BE2C (cell line): Measurements from ENCODE around the gene ZNF416.

Experiments
- DNase-seq: peaks from one replicate; pipeline ENCODE4 v3.0.0-alpha.2; 2020
- H3K27me3 ChIP-seq: fragments of 250-450 bp; sonication (Bioruptor Pico); 2 replicates; pipeline ENCODE4 v1.5.1; 2020; ENCODE audit warnings: mild to moderate bottlenecking
- H3K36me3 ChIP-seq: fragments of 250-450 bp; sonication (Bioruptor Pico); 2 replicates; pipeline ENCODE4 v1.5.1; 2020; ENCODE audit warnings: mild to moderate bottlenecking
- H3K4me1 ChIP-seq: fragments of 250-450 bp; sonication (Bioruptor Pico); 2 replicates; pipeline ENCODE4 v1.5.1; 2020
- H3K4me3 ChIP-seq: 2 replicates; pipeline ENCODE4 v1.5.1; 2011; ENCODE audit warnings: low read depth, low read length
- H3K9me3 ChIP-seq: fragments of 250-450 bp; sonication (Bioruptor Pico); 2 replicates; pipeline ENCODE4 v1.5.1; 2020
- CTCF ChIP-seq: IDR thresholded peaks from 2 replicates; pipeline ENCODE4 v1.5.1; 2012; ENCODE audit warnings: mild to moderate bottlenecking, low read depth, low read length

ZNF416 gene

GRCh38 chr19:57583521-57584416 is 5.1 kb upstream of the ZNF416 start, which contains the start of gene ZIK1:
Gene ZIK1, plus strand, starts transcription at chr19:57584145. Its CDS starts 212 bp downstream, at chr19:57584357.
- H3K4me3 ChIP-seq = peak within 1 kb of the TSS; percentile 89
- no peaks in the 10 kb centered on the region for H3K27me3 ChIP-seq
- H3K4me1 ChIP-seq = no peaks in the 10 kb centered on the region
- peak; percentile 93 for DNase-seq
- peak; percentile 37 for TF ChIP-seq CTCF
- peaks cover 16% of the 10 kb centered on the region for H3K36me3 ChIP-seq
- peaks cover 5% of the 10 kb centered on the region; the same call in 1 of the 2 replicates for H3K9me3 ChIP-seq

- H3K9me3 ChIP-seq = peaks cover 5% of the 10 kb centered on the region; the same call in 1 of the 2 replicates
- H3K27me3 ChIP-seq = no peaks in the 10 kb centered on the region
- H3K4me3 ChIP-seq = no peak overlapping the region
- no peaks in the 10 kb centered on the region for H3K4me1 ChIP-seq
- no peak for DNase-seq
- peaks cover 10% of the 10 kb centered on the region for H3K36me3 ChIP-seq
- no peak for TF ChIP-seq CTCF
Observed at GRCh38 chr19:57583104-57583520, 4.4 kb upstream of the ZNF416 start.

GRCh38 chr19:57576661-57577060 is 2.0 kb downstream of the ZNF416 start:
- peaks cover 46% of the 10 kb centered on the region for H3K36me3 ChIP-seq

GRCh38 chr19:57572415-57572947 is 6.2 kb downstream of the ZNF416 start:
- no peaks in the 10 kb centered on the region for H3K4me1 ChIP-seq
- H3K27me3 ChIP-seq = no peaks in the 10 kb centered on the region
- no peak for DNase-seq
- no peak overlapping the region for H3K4me3 ChIP-seq
- no peak for TF ChIP-seq CTCF
- H3K36me3 ChIP-seq = peaks cover 47% of the 10 kb centered on the region
- peaks cover 5% of the 10 kb centered on the region; the same call in 1 of the 2 replicates for H3K9me3 ChIP-seq

More at GRCh38 chr19:57576661-57577060, 2.0 kb downstream of the ZNF416 start:
- Histone ChIP-seq H3K9me3 (peaks cover 4% of the 10 kb centered on the region; the same call in 1 of the 2 replicates), H3K4me1 (no peaks in the 10 kb centered on the region), H3K4me3 (no peak overlapping the region), H3K27me3 (no peaks in the 10 kb centered on the region)
- DNase-seq = no peak
- no peak for TF ChIP-seq CTCF

- Histone ChIP-seq H3K36me3 (peaks cover 38% of the 10 kb centered on the region), H3K4me1 (no peaks in the 10 kb centered on the region), H3K9me3 (peaks cover 15% of the 10 kb centered on the region), H3K4me3 (no peak overlapping the region), H3K27me3 (no peaks in the 10 kb centered on the region)
- DNase-seq = no peak
- no peak for TF ChIP-seq CTCF
Observed at GRCh38 chr19:57570707-57571106, 8.0 kb downstream of the ZNF416 start.
